Measurements from ENCODE around the gene ALK.

GRCh38 chr2:29628862-29629261, 292.5 kb downstream of the ALK start:
- no peak for TF ChIP-seq GATA2 (IDR thresholded peaks at IDR 0.05; ENCODE audit: low read depth, low read length)
- no peak for TF ChIP-seq GATA3 (IDR thresholded peaks at IDR 0.05; ENCODE audit: low read depth, low read length)
